ENCODE results near the gene ERCC1.

The ERCC1 gene

GRCh38 chr19:45401815-45402214 is 21.9 kb downstream of the ERCC1 start:
- H3K27me3 ChIP-seq (replicated peaks; ENCODE audit: control insufficient read depth, insufficient read depth, low read length): no peaks in the 10 kb centered on the region
- H3K4me3 ChIP-seq (replicated peaks; ENCODE audit: low read depth, low read length): no peak overlapping the region
- no peak for DNase-seq (ENCODE audit: extremely low read depth, insufficient read length)
- H3K36me3 ChIP-seq (ENCODE audit: control insufficient read depth, insufficient read depth, low read length): no peaks in the 10 kb centered on the region
- TF ChIP-seq CTCF (IDR thresholded peaks at IDR 0.05; ENCODE audit: insufficient read depth, low read length, poor library complexity, severe bottlenecking): no peak

DNA sequence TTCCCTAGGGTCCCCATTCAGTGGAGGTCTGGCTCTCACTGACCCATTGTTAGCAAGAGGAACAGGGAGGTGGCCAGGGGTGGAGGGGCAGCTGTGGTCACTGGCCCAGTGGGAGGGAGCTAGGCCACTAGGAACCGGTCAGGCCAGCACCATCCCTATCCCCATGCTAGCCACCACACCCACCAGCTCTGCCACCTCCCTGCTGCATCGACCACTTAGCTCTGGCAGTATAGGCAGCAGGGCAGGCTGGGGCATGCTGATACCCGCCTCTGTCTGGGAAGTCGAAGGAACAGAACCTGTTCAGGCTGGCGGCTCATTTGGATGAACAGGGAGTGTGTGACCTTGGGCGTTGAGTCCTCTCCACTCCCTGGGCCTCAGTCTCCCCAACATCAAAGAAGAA is 23.5 kb downstream of the ERCC1 start:
- TF ChIP-seq CTCF (IDR thresholded peaks at IDR 0.05; ENCODE audit: insufficient read depth, low read length, poor library complexity, severe bottlenecking): no peak
- no peak for DNase-seq (ENCODE audit: extremely low read depth, insufficient read length)
- Histone ChIP-seq H3K36me3 (ENCODE audit: control insufficient read depth, insufficient read depth, low read length) (no peaks in the 10 kb centered on the region), H3K27me3 (replicated peaks; ENCODE audit: control insufficient read depth, insufficient read depth, low read length) (no peaks in the 10 kb centered on the region), H3K4me3 (replicated peaks; ENCODE audit: low read depth, low read length) (no peak overlapping the region)

DNA sequence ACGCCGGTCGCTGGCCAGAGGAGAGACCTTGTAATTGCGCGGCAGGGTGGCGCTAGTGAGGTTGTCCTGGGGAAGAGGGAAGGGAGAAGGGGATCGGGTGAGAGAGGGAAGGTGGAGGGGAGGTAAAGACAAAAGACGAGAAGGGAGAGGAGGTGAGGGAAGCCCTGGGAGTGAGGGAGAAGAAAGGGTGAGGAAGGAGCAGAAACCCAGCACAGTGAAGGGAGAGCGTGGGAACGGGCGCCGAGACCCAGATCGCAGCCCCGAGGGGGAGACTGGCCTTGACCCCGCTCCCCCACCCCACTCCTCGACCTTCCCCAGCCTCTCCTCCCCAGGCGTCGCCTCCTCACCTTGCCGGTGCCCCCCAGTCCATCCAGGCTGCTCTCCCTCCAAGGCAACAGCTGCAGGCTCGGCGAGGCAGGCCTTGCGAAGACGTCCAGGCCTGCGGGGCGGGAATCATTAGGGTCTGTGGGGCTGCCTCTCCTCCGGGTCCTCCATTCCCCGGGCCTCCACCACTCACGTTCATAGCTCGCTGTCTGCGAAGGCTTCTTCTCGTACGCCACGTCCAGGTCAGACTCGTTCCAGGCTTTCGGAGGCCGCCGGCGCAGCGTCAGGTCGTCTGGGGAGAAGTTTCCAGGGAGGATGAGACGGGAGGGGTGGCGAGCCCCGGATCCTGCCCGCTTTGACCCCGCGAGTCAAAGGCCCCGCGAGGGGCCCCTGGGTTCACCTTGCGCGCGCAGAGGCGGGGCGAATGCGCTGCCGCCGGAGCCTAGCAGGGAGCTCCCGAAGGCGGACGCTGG is 27.7 kb downstream of the ERCC1 start:
- Histone ChIP-seq H3K4me3 (replicated peaks; ENCODE audit: low read depth, low read length) (no peak overlapping the region), H3K27me3 (replicated peaks; ENCODE audit: control insufficient read depth, insufficient read depth, low read length) (no peaks in the 10 kb centered on the region), H3K36me3 (ENCODE audit: control insufficient read depth, insufficient read depth, low read length) (no peaks in the 10 kb centered on the region)
- no peak for DNase-seq (ENCODE audit: extremely low read depth, insufficient read length)
- TF ChIP-seq CTCF (IDR thresholded peaks at IDR 0.05; ENCODE audit: insufficient read depth, low read length, poor library complexity, severe bottlenecking): no peak

GRCh38 chr19:45391871-45392665 is 31.6 kb downstream of the ERCC1 start:
- Histone ChIP-seq H3K4me3 (replicated peaks; ENCODE audit: low read depth, low read length) (no peak overlapping the region), H3K27me3 (replicated peaks; ENCODE audit: control insufficient read depth, insufficient read depth, low read length) (no peaks in the 10 kb centered on the region)
- no peak for DNase-seq (ENCODE audit: extremely low read depth, insufficient read length)

DNA sequence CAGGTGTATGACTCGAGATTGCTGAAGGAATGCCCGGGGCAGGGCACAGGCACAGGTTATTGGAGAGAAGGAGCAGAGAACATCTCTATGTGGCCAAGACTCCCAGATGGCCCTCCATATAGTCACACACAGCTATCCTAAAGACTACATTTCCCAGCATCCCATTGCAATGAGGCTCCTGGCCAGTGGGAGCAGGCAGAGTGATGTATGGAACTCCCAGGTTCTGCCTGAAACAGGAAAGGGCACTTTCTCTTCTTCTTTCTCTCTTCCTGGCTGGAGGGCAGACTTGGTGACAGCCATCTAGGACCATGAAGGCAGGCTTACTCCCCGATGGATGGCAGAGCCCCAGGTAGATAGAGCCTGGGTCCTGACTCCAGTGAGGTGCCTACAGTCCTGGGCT is 32.4 kb downstream of the ERCC1 start:
- no peak for TF ChIP-seq CTCF (IDR thresholded peaks at IDR 0.05; ENCODE audit: insufficient read depth, low read length, poor library complexity, severe bottlenecking)
- Histone ChIP-seq H3K36me3 (ENCODE audit: control insufficient read depth, insufficient read depth, low read length) (no peaks in the 10 kb centered on the region), H3K27me3 (replicated peaks; ENCODE audit: control insufficient read depth, insufficient read depth, low read length) (no peaks in the 10 kb centered on the region), H3K4me3 (replicated peaks; ENCODE audit: low read depth, low read length) (no peak overlapping the region)
- no peak for DNase-seq (ENCODE audit: extremely low read depth, insufficient read length)

More at GRCh38 chr19:45391871-45392665, 31.6 kb downstream of the ERCC1 start:
- TF ChIP-seq CTCF (IDR thresholded peaks at IDR 0.05; ENCODE audit: insufficient read depth, low read length, poor library complexity, severe bottlenecking): no peak
- H3K36me3 ChIP-seq (ENCODE audit: control insufficient read depth, insufficient read depth, low read length): no peaks in the 10 kb centered on the region

Measured in GM06990 (cell line).